ENCODE measurements around the gene GSTT2. TPM values are rescaled to one million over a fixed set of nuclear protein-coding genes. Genes with fewer than 3 reads are reported as not detected.

GSTT2 gene
- total and polyA plus RNA-seq, 10 of the 15 experiments (the other 5 are each of a cell fraction or from before 2014, with no cell fraction given), result not detected

- RAD21 ChIA-PET (ENCODE audit: unreplicated experiment), result interaction anchor here (0.6 to 2.3 kb wide), 2 partner anchors 28 to 149 kb away, joined by 4 to 12 read pairs; no protein-coding TSS in a partner anchor
- peaks cover 21% of the 10 kb centered on the region for H3K79me2 ChIP-seq (ENCODE audit: control insufficient read depth, insufficient read depth, low read length)
- ATAC-seq (no peak), FAIRE-seq (no peak), DNase-seq (ENCODE audit: low read depth, low spot score) (no peak)
- no peak overlapping the region for H3K27ac ChIP-seq (ENCODE audit: control insufficient read depth, insufficient read depth)
- intact Hi-C loops (cut with micrococcal nuclease; ENCODE audit: unreplicated experiment) (loop anchor here (10.0 kb wide), 1 partner anchor 64 kb away; no protein-coding TSS in a partner anchor), in situ Hi-C loops (cut with MboI) (loop anchor here (5.0 kb wide), 1 partner anchor 71 kb away; no protein-coding TSS in a partner anchor)
- H3K4me1 ChIP-seq (ENCODE audit: control insufficient read depth, insufficient read depth, low read length), result no peaks in the 10 kb centered on the region
- SMC1A ChIA-PET (ENCODE audit: uncharacterized antibody, unreplicated experiment), result no interaction called here
- H3K36me3 ChIP-seq (ENCODE audit: control insufficient read depth in 2 of 2, insufficient read depth in 2 of 2, low read length in 1 of 2), result no peaks in the 10 kb centered on the region
- 74% methylated on average over 6 of the region's 6 CpGs for WGBS (ENCODE audit: insufficient coverage, insufficient replicate concordance, low lambda C conversion rate, missing lambda C conversion rate)
- no peak for TF ChIP-seq USF1 (IDR thresholded peaks at IDR 0.05; ENCODE audit: borderline replicate concordance, extremely low read length, insufficient read depth, low read depth, low read length)
- no peak for TF ChIP-seq MTA2 (IDR thresholded peaks at IDR 0.05; ENCODE audit: low read depth)
- TF ChIP-seq ZBED1 (IDR thresholded peaks at IDR 0.05; ENCODE audit: borderline replicate concordance), result no peak
- TF ChIP-seq NKRF (conservative IDR thresholded peaks at IDR 0.05), result no peak
- no peak for TF ChIP-seq ZNF274 (IDR thresholded peaks at IDR 0.05; ENCODE audit: insufficient read depth, insufficient read length)
- TF ChIP-seq RELB (IDR thresholded peaks at IDR 0.05; ENCODE audit: low read depth), result no peak
- no peak for TF ChIP-seq MAX (IDR thresholded peaks at IDR 0.05; ENCODE audit: low read depth, low read length)
- TF ChIP-seq SRF (IDR thresholded peaks at IDR 0.05; ENCODE audit: low read depth in 2 of 2, low read length in 2 of 2), result no peak
- no peak for TF ChIP-seq E2F8 (IDR thresholded peaks at IDR 0.05; ENCODE audit: low read depth, partially characterized antibody)
- no peak for TF ChIP-seq BHLHE40 (IDR thresholded peaks at IDR 0.05; ENCODE audit: borderline replicate concordance in 1 of 2, low read depth in 2 of 2, low read length in 1 of 2)
- TF ChIP-seq CEBPB (IDR thresholded peaks at IDR 0.05; ENCODE audit: borderline replicate concordance in 1 of 2, low read depth in 2 of 2, low read length in 2 of 2), result no peak
- no peak for TF ChIP-seq IKZF2 (IDR thresholded peaks at IDR 0.05)
- no peaks in the 10 kb centered on the region for H4K20me1 ChIP-seq (ENCODE audit: control insufficient read depth, insufficient read depth)
- POLR2A ChIA-PET, result no interaction called here
- BruUV-seq (replicated peaks), result no TSS peak
- no peak overlapping the region for H2AFZ ChIP-seq (ENCODE audit: control insufficient read depth, low read depth, low read length)
- no peak overlapping the region for H3K4me2 ChIP-seq (ENCODE audit: control insufficient read depth, insufficient read depth)
- no peak overlapping the region for H3K9ac ChIP-seq (ENCODE audit: control insufficient read depth, insufficient read depth, low read length)
- CTCF ChIA-PET, result interaction anchor here (1.2 kb wide), 1 partner anchor 148 kb away, joined by 4 read pairs; no protein-coding TSS in a partner anchor
- no peak overlapping the region for H3K4me3 ChIP-seq
- H3K27me3 ChIP-seq (replicated peaks in 1 of 2; ENCODE audit: control insufficient read depth in 2 of 2, insufficient read depth in 2 of 2, low read length in 1 of 2), result no peaks in the 10 kb centered on the region
- no peaks in the 10 kb centered on the region for H3K9me3 ChIP-seq (replicated peaks; ENCODE audit: control insufficient read depth, insufficient read depth, low read length)
These were observed 28.7 kb downstream of the GSTT2 start for GRCh38 chr22:24008381-24009226.
